ENCODE results near the gene HSPA6.

- TF ChIP-seq CTCF (IDR thresholded peaks at IDR 0.05; ENCODE audit: insufficient read depth, low read length, poor library complexity, severe bottlenecking) (no peak), EZH2phosphoT487 (conservative IDR thresholded peaks at IDR 0.05; ENCODE audit: low read length) (no peak)
Measured at GRCh38 chr1:161510477-161510876, 13.9 kb upstream of the HSPA6 start.

Measured in SU-DHL-6 (cell line).